ENCODE measurements around the gene TMEM248. TPM values are rescaled to one million over a fixed set of nuclear protein-coding genes. Genes with fewer than 3 reads are reported as not detected.

TMEM248 gene
- total RNA-seq, 4 donors from 2014 or later: 98.1 to 111 (median 108) TPM

- no peak for DNase-seq (ENCODE audit: low spot score)
- peak; percentile 68 for ATAC-seq (ENCODE audit: low FRiP score)
- TF ChIP-seq, protein P1, sequence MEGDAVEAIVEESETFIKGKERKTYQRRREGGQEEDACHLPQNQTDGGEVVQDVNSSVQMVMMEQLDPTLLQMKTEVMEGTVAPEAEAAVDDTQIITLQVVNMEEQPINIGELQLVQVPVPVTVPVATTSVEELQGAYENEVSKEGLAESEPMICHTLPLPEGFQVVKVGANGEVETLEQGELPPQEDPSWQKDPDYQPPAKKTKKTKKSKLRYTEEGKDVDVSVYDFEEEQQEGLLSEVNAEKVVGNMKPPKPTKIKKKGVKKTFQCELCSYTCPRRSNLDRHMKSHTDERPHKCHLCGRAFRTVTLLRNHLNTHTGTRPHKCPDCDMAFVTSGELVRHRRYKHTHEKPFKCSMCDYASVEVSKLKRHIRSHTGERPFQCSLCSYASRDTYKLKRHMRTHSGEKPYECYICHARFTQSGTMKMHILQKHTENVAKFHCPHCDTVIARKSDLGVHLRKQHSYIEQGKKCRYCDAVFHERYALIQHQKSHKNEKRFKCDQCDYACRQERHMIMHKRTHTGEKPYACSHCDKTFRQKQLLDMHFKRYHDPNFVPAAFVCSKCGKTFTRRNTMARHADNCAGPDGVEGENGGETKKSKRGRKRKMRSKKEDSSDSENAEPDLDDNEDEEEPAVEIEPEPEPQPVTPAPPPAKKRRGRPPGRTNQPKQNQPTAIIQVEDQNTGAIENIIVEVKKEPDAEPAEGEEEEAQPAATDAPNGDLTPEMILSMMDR (IDR thresholded peaks at IDR 0.05): no peak
Observed at GRCh38 chr7:66952343-66953043, 31.5 kb downstream of the TMEM248 start.

DNA sequence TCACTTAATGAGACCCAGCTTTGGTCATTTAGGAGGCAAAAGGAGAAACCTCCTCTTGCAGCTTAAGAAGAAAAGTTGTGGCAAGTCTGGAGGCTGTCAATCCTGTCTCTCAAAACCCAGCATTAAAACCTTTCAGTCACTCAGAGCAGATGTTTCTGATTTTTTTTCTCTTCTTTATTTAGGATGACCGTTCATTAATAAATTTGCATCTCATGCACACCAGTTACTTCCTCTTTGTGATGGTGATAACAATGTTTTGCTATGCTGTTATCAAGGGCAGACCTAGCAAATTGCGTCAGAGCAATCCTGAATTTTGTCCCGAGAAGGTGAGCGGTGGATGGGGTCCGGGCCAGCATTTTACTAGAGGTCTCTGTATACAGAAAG is 32.0 kb downstream of the TMEM248 start:
- DNase-seq (ENCODE audit: low spot score): no peak
- no peak for ATAC-seq (ENCODE audit: low FRiP score)
- TF ChIP-seq, protein P1 (IDR thresholded peaks at IDR 0.05): no peak

DNA sequence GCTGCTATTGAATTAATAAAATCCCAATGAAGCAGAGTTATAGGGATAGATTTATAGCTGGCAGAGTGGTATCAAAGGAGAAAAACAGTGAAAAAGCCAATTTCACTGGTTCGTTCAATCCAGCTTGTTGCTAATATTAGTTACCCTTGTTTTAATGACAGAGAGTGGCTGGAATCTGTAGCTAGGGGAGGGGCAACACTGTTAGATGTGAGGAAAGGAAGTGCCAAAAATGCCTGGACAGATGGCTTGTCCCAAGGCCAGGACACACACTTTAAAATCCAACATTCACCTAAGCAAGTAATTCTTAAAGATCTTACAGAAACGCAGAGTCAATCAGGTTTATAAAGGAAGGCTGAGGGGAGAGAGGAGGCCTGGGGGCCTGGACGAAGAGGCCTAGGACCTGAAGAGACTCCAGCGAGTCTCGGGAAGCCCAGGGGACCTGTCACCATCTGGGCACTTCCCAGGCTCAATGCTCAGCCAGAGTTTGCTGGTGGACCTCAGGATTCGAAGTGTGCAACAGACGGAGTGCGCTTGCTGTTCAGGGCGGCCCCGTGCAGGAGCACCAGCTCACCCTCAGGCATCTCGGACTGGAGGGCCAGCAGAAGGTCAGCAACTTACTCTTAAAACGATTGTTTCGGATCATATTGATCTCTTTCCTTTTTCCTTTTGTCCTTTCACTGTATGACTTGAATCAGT is 36.7 kb downstream of the TMEM248 start:
- ATAC-seq (ENCODE audit: low FRiP score) (no peak), DNase-seq (ENCODE audit: low spot score) (no peak)
- TF ChIP-seq, protein P1 (IDR thresholded peaks at IDR 0.05): no peak

GRCh38 chr7:66958538-66959350 is 37.7 kb downstream of the TMEM248 start:
- TF ChIP-seq, protein P1 (IDR thresholded peaks at IDR 0.05): no peak
- DNase-seq (ENCODE audit: low spot score) (no peak), ATAC-seq (ENCODE audit: low FRiP score) (no peak)

- TF ChIP-seq, protein P1 (IDR thresholded peaks at IDR 0.05): no peak
- ATAC-seq (ENCODE audit: low FRiP score): no peak
- no peak for DNase-seq (ENCODE audit: low spot score)
Observed at GRCh38 chr7:66960192-66960591, 39.2 kb downstream of the TMEM248 start.

DNA sequence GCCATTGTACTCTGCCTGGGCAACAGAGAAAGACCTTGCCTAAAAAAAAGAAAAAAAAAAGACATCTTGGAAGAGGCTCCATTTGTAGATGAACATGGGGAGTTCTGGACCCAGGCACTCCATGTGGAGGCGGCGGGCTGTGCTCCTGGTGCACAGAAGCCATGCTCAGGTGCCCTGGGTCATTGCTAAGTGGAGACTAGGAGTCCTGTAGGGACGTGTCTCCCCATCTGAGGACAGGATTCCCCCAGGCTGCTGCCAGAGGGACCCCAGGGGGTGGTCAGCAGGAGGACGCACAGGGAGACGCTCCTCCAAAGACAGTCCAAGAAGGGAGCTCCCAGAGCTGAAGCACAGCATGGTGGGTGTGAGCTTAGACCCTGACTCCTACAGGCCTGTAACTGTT is 40.1 kb downstream of the TMEM248 start:
- TF ChIP-seq, protein P1 (IDR thresholded peaks at IDR 0.05): no peak
- DNase-seq (ENCODE audit: low spot score) (no peak), ATAC-seq (ENCODE audit: low FRiP score) (no peak)
